Aorta (tissue), 5 donors: Measurements from ENCODE around the gene ARMC7. TPM values are rescaled to one million over a fixed set of nuclear protein-coding genes. Genes with fewer than 3 reads are reported as not detected.

Experiments used
- ATAC-seq: fragments of 200-7000 bp; cut with Tn5 transposase; one replicate; pipeline ENCODE4 v1.9.1; 2022; ENCODE audit warnings: moderate library complexity; ENCODE audit not compliant: low FRiP score
- DNase-seq, 2 donors: peaks; one replicate each; pipeline ENCODE4 v3.0.0-alpha.2; 2020
- H3K27ac ChIP-seq, 2 donors: one replicate each; pipeline ENCODE4 v1.5.1; 2013; ENCODE audit warnings: low read length in 2 of 2, mild to moderate bottlenecking in 2 of 2, moderate library complexity in 2 of 2, control low read depth in 1 of 2, inconsistent platforms in 1 of 2, low read depth in 1 of 2
- H3K27me3 ChIP-seq, 2 donors: one replicate each; pipeline ENCODE4 v1.6.1; 2013; ENCODE audit warnings: control low read depth in 1 of 2, low read length in 1 of 2, mild to moderate bottlenecking in 1 of 2, moderate library complexity in 1 of 2; ENCODE audit not compliant: insufficient read depth in 2 of 2, control insufficient read depth in 1 of 2
- H3K36me3 ChIP-seq, 2 donors: one replicate each; pipeline ENCODE4 v1.6.1; 2013; ENCODE audit warnings: control low read depth in 1 of 2, low read length in 1 of 2, mild to moderate bottlenecking in 1 of 2; ENCODE audit not compliant: insufficient read depth in 2 of 2, control insufficient read depth in 1 of 2
- H3K4me1 ChIP-seq, 2 donors: one replicate each; pipeline ENCODE4 v1.6.1; 2013; ENCODE audit warnings: low read length in 2 of 2, control low read depth in 1 of 2, mild to moderate bottlenecking in 1 of 2, moderate library complexity in 1 of 2; ENCODE audit not compliant: insufficient read depth in 2 of 2, control insufficient read depth in 1 of 2
- H3K4me3 ChIP-seq, 2 donors: one replicate each; pipeline ENCODE4 v1.5.1; 2013; ENCODE audit warnings: low read length in 2 of 2, control low read depth in 1 of 2, mild to moderate bottlenecking in 1 of 2
- H3K9me3 ChIP-seq: one replicate; pipeline ENCODE4 v1.6.1; 2013; ENCODE audit warnings: mild to moderate bottlenecking, low read length; ENCODE audit not compliant: control insufficient read depth
- whole genome bisulfite sequencing, 2 donors: extraction: QIAGEN DNeasy Blood & Tissue Kit; methylation state at CpG; one replicate each; pipeline ENCODE4 v1.1.7; 2013; 5-methylcytosine and 5-hydroxymethylcytosine counted together
- intact Hi-C, 2 donors: fragments of 100-400 bp; cut with DNase I; formaldehyde crosslinking; loops; one replicate each; pipeline versions ENCODE4 v1.14.2 to v1.15.0; 2022
- polyA plus RNA-seq, 2 donors: library from polyadenylated mRNA; stranded (reverse); fragments of 200-250 nt; gene quantifications; one replicate each; pipeline ENCODE4 v1.2.3, GENCODE V29; 2013
- total RNA-seq, 2 donors: library from RNA; stranded (reverse); fragmentation: NEBNext Ultra II Directional; extraction: Animal tissue kit (Norgen Biotek cat#: 25700); gene quantifications; one replicate each; pipeline ENCODE4 v1.2.1, GENCODE V29; 2021
- donor health status: healthy with polysubstance abuse.
- donor health status: Bipolar disorder and iron deficiency.
- donor health status: DM: no; HTN: no; CAD: no.
- donor health status: DM: no; HTN: no; CAD: no.
- donor health status: DM: yes; HTN: yes; CAD: no.

Gene ARMC7
- total and polyA plus RNA-seq, 4 donors: 4.9 to 19.4 (median 8.6) TPM

GRCh38 chr17:75105126-75106080, 4.4 kb upstream of the ARMC7 start:
- 28 to 32% methylated on average over 20 of the region's 20 CpGs for WGBS, 2 donors
- Histone ChIP-seq H3K9me3 (no peaks in the 10 kb centered on the region), H3K27me3 (no peaks in the 10 kb centered on the region)

GRCh38 chr17:75108193-75108592, 1.6 kb upstream of the ARMC7 start:
- intact Hi-C loops: loop anchor here in 1 of 2 donors (5.0 kb wide), 2 partner anchors 61 to 146 kb away; partner anchors contain the start of genes ATP5PD and KCTD2
- H3K4me3 ChIP-seq: no peak overlapping the region
- no peaks in the 10 kb centered on the region for H3K4me1 ChIP-seq
- no peak for ATAC-seq
- no peak overlapping the region for H3K27ac ChIP-seq
- H3K36me3 ChIP-seq: no peaks in the 10 kb centered on the region
- no peaks in the 10 kb centered on the region for H3K27me3 ChIP-seq
- DNase-seq: no peak
- WGBS, 2 donors: 84 to 89% methylated on average over 2 of the region's 2 CpGs
- H3K9me3 ChIP-seq: no peaks in the 10 kb centered on the region

More at GRCh38 chr17:75105126-75106080, 4.4 kb upstream of the ARMC7 start:
- ATAC-seq: peak; percentile 62
- intact Hi-C loops: loop anchor here in 1 of 2 donors (5.0 kb wide), 2 partner anchors 58 to 143 kb away; partner anchors contain the start of genes ATP5PD and KCTD2
- no peak overlapping the region for H3K4me3 ChIP-seq
- peak in 1 of 2 donors; percentile 86 for DNase-seq
- H3K36me3 ChIP-seq: no peaks in the 10 kb centered on the region
- H3K27ac ChIP-seq: no peak overlapping the region
- no peaks in the 10 kb centered on the region for H3K4me1 ChIP-seq

DNA sequence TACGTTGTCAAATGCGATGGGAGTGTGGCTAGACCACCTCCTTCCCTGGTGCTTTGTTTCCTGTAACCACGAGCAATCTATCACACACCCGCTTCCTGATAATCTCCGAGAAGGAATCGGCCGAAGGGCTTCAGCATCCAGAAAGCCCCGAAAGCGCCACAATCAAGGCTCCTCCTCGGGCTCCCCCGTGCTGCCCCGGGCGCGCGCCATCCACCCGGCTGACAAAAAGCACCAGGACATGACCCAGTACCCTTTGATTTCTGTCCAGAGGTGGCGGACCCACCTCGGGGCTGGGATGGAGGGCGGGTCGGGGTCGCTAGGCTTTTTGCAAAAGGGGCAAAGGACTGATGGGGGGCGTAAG, 743 bp upstream of the ARMC7 start:
- ATAC-seq (no peak), DNase-seq (no peak)
- H3K27ac ChIP-seq: no peak overlapping the region
- peak overlapping the region in 1 of 2 donors; percentile 90 for H3K4me3 ChIP-seq
- H3K9me3 ChIP-seq: no peaks in the 10 kb centered on the region
- H3K27me3 ChIP-seq: no peaks in the 10 kb centered on the region
- no peaks in the 10 kb centered on the region for H3K36me3 ChIP-seq
- WGBS, 2 donors: 19 to 24% methylated on average over 22 of the region's 22 CpGs
- intact Hi-C loops: loop anchor here in 1 of 2 donors (5.0 kb wide), 2 partner anchors 62 to 147 kb away; partner anchors contain the start of genes ATP5PD and KCTD2
- no peaks in the 10 kb centered on the region for H3K4me1 ChIP-seq

GRCh38 chr17:75110234-75110937, 617 bp downstream of the ARMC7 start:
- H3K27me3 ChIP-seq: no peaks in the 10 kb centered on the region
- no peaks in the 10 kb centered on the region for H3K4me1 ChIP-seq
- no peak for ATAC-seq
- intact Hi-C loops: loop anchor here (5.0 to 10.0 kb wide), 2 partner anchors 64 to 72 kb away; partner anchors contain the start of gene SUMO2 (in 1 of the 2)
- H3K27ac ChIP-seq: no peak overlapping the region
- DNase-seq: no peak
- H3K4me3 ChIP-seq: peak overlapping the region; percentile 57 to 90
- 21 to 23% methylated on average over 39 to 40 of the region's 40 CpGs for WGBS, 2 donors
- H3K36me3 ChIP-seq: no peaks in the 10 kb centered on the region
- no peaks in the 10 kb centered on the region for H3K9me3 ChIP-seq

DNA sequence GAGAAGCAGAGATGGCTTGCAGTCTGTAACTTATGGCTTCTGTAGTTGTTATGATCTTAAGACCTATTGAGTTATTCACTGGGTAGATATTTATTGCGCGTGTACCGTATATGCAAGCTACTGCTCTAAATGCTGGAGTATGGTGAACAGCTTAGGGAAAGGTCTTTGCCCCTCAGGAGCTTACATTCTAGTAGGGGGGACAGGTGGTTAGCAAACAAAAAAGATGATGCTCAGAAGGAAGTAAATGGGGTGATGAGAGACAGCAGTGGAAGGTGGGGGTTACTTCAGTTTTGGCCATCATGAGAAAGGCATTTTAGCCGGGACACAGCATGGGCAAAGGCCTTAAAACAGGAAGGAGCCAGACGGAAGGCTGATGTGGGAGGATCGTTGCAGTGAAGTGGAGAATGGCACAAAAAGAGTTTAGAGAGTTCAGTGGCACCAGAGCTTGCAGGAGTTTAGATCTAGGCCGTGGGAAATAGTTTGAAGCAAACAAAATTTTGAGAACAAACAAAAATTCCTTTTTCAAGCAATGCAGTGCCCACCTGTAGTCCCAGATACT, 2.1 kb downstream of the ARMC7 start:
- Histone ChIP-seq H3K36me3 (no peaks in the 10 kb centered on the region), H3K27me3 (no peaks in the 10 kb centered on the region), H3K4me1 (no peaks in the 10 kb centered on the region), H3K27ac (no peak overlapping the region), H3K4me3 (no peak overlapping the region), H3K9me3 (no peaks in the 10 kb centered on the region)
- intact Hi-C loops: loop anchor here (5.0 to 10.0 kb wide), 2 partner anchors 63 to 70 kb away; partner anchors contain the start of gene SUMO2 (in 1 of the 2)
- 91 to 92% methylated on average over 7 of the region's 7 CpGs for WGBS, 2 donors
- no peak for DNase-seq
- ATAC-seq: no peak

DNA sequence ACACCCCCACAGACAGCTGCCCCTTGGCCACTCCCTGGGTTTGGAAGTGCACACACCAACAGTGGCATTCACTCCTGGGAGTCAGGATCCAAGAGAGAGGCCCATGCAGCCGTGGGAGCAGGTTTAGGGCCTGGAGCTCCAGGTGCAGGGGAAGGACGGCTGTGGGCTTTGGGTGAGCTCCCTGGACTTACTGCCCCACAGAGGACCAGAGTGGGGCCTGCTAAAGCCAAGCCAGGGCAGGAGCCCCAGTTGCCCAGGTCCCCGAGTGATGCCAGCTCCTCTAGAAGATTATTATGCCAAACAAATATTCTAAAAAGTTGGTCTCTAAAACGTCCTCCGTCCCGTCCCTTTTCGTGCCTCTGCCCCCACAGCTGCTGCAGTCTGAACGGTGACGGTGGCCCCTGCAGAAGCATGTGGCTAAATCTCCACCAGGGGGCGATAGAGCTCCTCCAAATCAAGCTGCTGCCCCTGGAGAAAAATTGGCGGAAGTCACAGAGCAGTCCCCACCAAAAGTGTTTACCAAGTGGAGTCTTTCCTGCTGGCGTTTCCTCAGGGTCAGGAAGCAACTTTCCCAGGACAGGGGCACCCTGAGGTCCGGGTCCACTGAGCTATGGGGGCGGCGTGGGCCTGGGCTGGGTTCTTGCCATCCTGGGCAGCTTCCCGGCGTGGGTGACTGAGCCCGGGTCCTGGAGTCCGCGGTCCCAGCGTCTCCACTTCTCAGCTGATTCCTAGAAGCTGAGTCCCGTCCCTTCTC, 4.2 kb downstream of the ARMC7 start:
- 1% methylated on average over 22 of the region's 22 CpGs for WGBS, 2 donors
- peak; percentile 91 for ATAC-seq
- H3K27ac ChIP-seq: no peak overlapping the region

DNA sequence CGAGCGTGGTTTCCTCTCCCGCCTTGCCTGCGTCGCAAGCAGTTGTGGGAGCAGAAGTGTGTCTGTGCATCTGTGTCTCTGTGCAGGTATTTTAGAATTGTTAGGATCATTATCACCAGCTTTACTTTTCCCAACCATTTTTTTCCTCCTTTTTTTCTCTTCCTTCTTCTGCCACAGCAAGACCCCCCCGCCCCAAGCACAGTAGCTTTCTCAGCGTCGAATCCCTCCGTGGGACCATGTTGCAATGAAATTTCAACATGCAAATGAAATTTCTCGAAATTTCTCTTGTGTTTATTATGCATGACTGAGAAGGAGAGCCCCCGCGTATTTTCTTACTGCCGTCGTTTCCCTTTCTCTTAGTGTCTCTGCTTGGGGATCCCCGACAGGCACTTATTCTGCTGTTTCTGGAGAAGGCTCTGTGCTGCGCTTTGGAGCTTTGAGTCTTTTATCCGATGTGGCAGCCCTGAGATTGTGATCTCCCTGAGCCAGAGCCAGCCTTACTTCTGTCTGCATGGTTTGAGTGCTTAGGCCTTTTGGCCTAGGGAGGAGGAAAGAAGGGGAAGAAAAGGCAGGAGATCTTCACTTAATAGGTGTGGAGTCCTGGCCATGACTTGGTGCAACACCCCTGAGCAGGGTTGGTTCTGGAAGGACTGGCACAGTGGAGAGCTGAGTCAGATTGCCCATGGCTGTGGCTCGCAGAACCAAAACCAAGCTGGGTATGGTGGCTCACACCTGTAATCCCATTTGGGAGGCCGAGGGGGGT, 5.0 kb downstream of the ARMC7 start:
- 32 to 35% methylated on average over 19 of the region's 19 CpGs for WGBS, 2 donors
- H3K4me1 ChIP-seq: no peaks in the 10 kb centered on the region
- H3K36me3 ChIP-seq: no peaks in the 10 kb centered on the region
- no peaks in the 10 kb centered on the region for H3K9me3 ChIP-seq
- no peak overlapping the region for H3K27ac ChIP-seq
- H3K27me3 ChIP-seq: no peaks in the 10 kb centered on the region
- intact Hi-C loops: loop anchor here (2.0 to 10.0 kb wide), 4 partner anchors 60 to 90 kb away; partner anchors contain the start of genes NUP85 (in 1 of the 2) and SUMO2 (in 1 of the 2)
- H3K4me3 ChIP-seq: peak overlapping the region in 1 of 2 donors; percentile 22
- ATAC-seq (no peak), DNase-seq (no peak)

More for the DNA sequence above, 4.2 kb downstream of the ARMC7 start:
- peak; percentile 92 to 93 for DNase-seq
- no peaks in the 10 kb centered on the region for H3K27me3 ChIP-seq
- no peaks in the 10 kb centered on the region for H3K36me3 ChIP-seq
- H3K9me3 ChIP-seq: no peaks in the 10 kb centered on the region
- H3K4me3 ChIP-seq: peak overlapping the region in 1 of 2 donors; percentile 22
- H3K4me1 ChIP-seq: no peaks in the 10 kb centered on the region
- intact Hi-C loops: loop anchor here (2.0 to 10.0 kb wide), 4 partner anchors 61 to 91 kb away; partner anchors contain the start of genes NUP85 (in 1 of the 2) and SUMO2 (in 1 of the 2)
